Measurements from ENCODE around the gene PTK7.
A peak's percentile ranks its signal among the peaks of the same experiment; 100 is the strongest.

Gene PTK7

GRCh38 chr6:43059168-43060033, 16.7 kb upstream of the PTK7 start, which contains the start of the genes KLC4 and MRPL2:
TSS of gene KLC4 (plus strand) at chr6:43059631. CDS start at chr6:43061336, 1,705 bp downstream.
TSS of gene MRPL2 (minus strand) at chr6:43059434. CDS start at chr6:43059381, 53 bp downstream.
- Histone ChIP-seq H3K27me3 (ENCODE audit: insufficient read depth, low read length, poor library complexity, severe bottlenecking) (no peaks in the 10 kb centered on the region), H4K20me1 (ENCODE audit: insufficient read depth, low read length, poor library complexity, severe bottlenecking) (no peaks in the 10 kb centered on the region), H3K4me2 (ENCODE audit: low read depth, low read length, poor library complexity, severe bottlenecking) (peak within 1 kb of the TSS; percentile 98), H3K4me3 (ENCODE audit: low read length, poor library complexity, severe bottlenecking) (peak within 1 kb of the TSS; percentile 83), H3K9ac (ENCODE audit: low read depth, low read length, poor library complexity, severe bottlenecking) (peak within 1 kb of the TSS; percentile 86), H3K4me1 (ENCODE audit: insufficient read depth, low read length, poor library complexity, severe bottlenecking) (peaks cover 20% of the 10 kb centered on the region), H3K9me2 (replicated peaks; ENCODE audit: low read depth, low read length) (no peaks in the 10 kb centered on the region), H3K9me3 (ENCODE audit: insufficient read depth, low read depth, low read length) (no peaks in the 10 kb centered on the region), H3F3A (ENCODE audit: low read depth) (no peaks in the 10 kb centered on the region), H3K36me3 (ENCODE audit: insufficient read depth, low read length) (no peaks in the 10 kb centered on the region), H3K79me2 (ENCODE audit: insufficient read depth, low read length) (peaks cover 32% of the 10 kb centered on the region), H2AFZ (ENCODE audit: low read length) (peak within 1 kb of the TSS; percentile 98)
- TF ChIP-seq EZH2phosphoT487 (IDR thresholded peaks at IDR 0.05; ENCODE audit: borderline replicate concordance) = no peak
- no peak for TF ChIP-seq CTCF (conservative IDR thresholded peaks at IDR 0.05; ENCODE audit: low read length)

- Histone ChIP-seq H2AFZ (ENCODE audit: low read length) (peak overlapping the region; percentile 98), H3K9ac (ENCODE audit: low read depth, low read length, poor library complexity, severe bottlenecking) (peak overlapping the region; percentile 86), H3K4me1 (ENCODE audit: insufficient read depth, low read length, poor library complexity, severe bottlenecking) (peaks cover 20% of the 10 kb centered on the region), H3K9me3 (ENCODE audit: insufficient read depth, low read depth, low read length) (no peaks in the 10 kb centered on the region), H3K27me3 (ENCODE audit: insufficient read depth, low read length, poor library complexity, severe bottlenecking) (no peaks in the 10 kb centered on the region), H3F3A (ENCODE audit: low read depth) (no peaks in the 10 kb centered on the region), H3K4me2 (ENCODE audit: low read depth, low read length, poor library complexity, severe bottlenecking) (peak overlapping the region; percentile 98), H3K4me3 (ENCODE audit: low read length, poor library complexity, severe bottlenecking) (peak overlapping the region; percentile 83), H3K36me3 (ENCODE audit: insufficient read depth, low read length) (no peaks in the 10 kb centered on the region), H3K9me2 (replicated peaks; ENCODE audit: low read depth, low read length) (no peaks in the 10 kb centered on the region), H4K20me1 (ENCODE audit: insufficient read depth, low read length, poor library complexity, severe bottlenecking) (no peaks in the 10 kb centered on the region), H3K79me2 (ENCODE audit: insufficient read depth, low read length) (peaks cover 32% of the 10 kb centered on the region)
- TF ChIP-seq EZH2phosphoT487 (IDR thresholded peaks at IDR 0.05; ENCODE audit: borderline replicate concordance) (no peak), CTCF (conservative IDR thresholded peaks at IDR 0.05; ENCODE audit: low read length) (no peak)
Observed at GRCh38 chr6:43060034-43060754, 15.9 kb upstream of the PTK7 start.

- Histone ChIP-seq H2AFZ (ENCODE audit: low read length) (no peak overlapping the region), H4K20me1 (ENCODE audit: insufficient read depth, low read length, poor library complexity, severe bottlenecking) (no peaks in the 10 kb centered on the region), H3K4me2 (ENCODE audit: low read depth, low read length, poor library complexity, severe bottlenecking) (peak overlapping the region; percentile 98), H3K9me2 (replicated peaks; ENCODE audit: low read depth, low read length) (no peaks in the 10 kb centered on the region), H3K9ac (ENCODE audit: low read depth, low read length, poor library complexity, severe bottlenecking) (peak overlapping the region; percentile 86), H3K9me3 (ENCODE audit: insufficient read depth, low read depth, low read length) (no peaks in the 10 kb centered on the region), H3K36me3 (ENCODE audit: insufficient read depth, low read length) (no peaks in the 10 kb centered on the region), H3K27me3 (ENCODE audit: insufficient read depth, low read length, poor library complexity, severe bottlenecking) (no peaks in the 10 kb centered on the region), H3K4me1 (ENCODE audit: insufficient read depth, low read length, poor library complexity, severe bottlenecking) (peaks cover 20% of the 10 kb centered on the region), H3F3A (ENCODE audit: low read depth) (no peaks in the 10 kb centered on the region), H3K79me2 (ENCODE audit: insufficient read depth, low read length) (peaks cover 32% of the 10 kb centered on the region), H3K4me3 (ENCODE audit: low read length, poor library complexity, severe bottlenecking) (peak overlapping the region; percentile 83)
- TF ChIP-seq CTCF (conservative IDR thresholded peaks at IDR 0.05; ENCODE audit: low read length) (no peak), EZH2phosphoT487 (IDR thresholded peaks at IDR 0.05; ENCODE audit: borderline replicate concordance) (no peak)
Observed at GRCh38 chr6:43060755-43061633, 15.1 kb upstream of the PTK7 start.
